Renal cortex interstitium (tissue), 11 donors: ENCODE measurements around the gene PLS1. TPM values are rescaled to one million over a fixed set of nuclear protein-coding genes. Genes with fewer than 3 reads are reported as not detected.
A peak's percentile ranks its signal among the peaks of the same experiment; 100 is the strongest.

Experiments
- DNase-seq, 11 donors: peaks; one replicate each; pipeline ENCODE4 v3.0.0-alpha.2; 2013; ENCODE audit warnings: low read depth in 9 of 11, low spot score in 4 of 11; ENCODE audit errors: extremely low read depth in 1 of 11
- polyA plus RNA-seq, 3 donors: library from polyadenylated mRNA; unstranded; fragments of 120-200 nt; gene quantifications; one replicate each; pipeline ENCODE4 v1.2.1, GENCODE V29; 2013; ENCODE audit not compliant: insufficient read length in 3 of 3

PLS1 gene
- polyA plus RNA-seq, 3 donors = 24.5 to 32.3 (median 28.2) TPM

DNA sequence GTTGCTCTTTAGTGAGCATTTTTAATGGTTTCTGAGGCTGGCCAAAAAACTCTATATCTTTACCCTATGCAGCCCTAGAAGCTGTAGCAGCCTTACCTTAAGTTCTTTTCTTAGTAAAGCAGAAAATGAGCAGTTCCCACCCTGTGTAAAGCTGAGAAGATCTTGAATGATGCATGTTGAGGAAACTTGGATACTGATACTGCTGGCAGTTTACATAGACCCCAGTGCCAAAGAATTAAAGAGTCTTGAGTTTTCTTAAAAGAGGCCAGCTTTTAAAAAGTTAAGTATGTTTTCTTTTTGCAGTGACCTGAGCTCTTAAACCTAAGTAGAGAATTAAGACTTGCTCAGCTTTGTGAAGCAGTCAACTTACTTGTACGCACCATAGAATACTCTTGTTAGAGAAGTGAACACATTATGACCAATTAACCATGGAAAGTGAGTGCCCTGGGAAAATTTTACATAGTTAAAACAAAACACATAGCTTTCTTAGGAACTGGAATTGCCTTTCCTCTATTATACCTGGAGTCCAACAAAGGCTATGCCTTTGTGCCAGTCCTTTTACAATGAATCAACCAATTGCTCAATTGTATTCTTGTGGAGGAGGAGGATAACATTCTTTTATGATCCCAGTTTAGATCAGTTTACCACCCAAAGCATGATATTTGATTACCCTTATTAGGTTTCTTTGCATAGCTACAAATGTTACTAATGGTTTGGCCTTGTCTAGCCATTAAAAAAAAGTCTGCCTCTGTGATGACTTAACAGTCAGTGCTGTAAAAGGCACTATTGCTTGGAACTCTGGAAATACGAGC is 28.4 kb downstream of the PLS1 start:
- DNase-seq = no peak

DNA sequence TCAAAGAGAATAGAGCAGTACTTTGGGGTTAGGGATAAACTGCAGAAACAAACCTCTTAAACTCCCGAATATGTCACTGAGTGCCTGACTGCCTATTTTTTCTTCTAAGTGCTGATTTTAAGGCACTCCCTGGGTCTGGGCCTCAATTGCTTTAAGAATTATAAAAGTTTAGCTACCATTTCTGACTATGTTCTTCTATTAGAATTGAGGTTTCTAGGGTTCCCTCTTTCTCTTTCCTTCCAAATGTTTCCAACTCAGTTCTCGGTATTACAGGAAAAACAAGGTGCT is 28.9 kb downstream of the PLS1 start:
- DNase-seq = no peak

DNA sequence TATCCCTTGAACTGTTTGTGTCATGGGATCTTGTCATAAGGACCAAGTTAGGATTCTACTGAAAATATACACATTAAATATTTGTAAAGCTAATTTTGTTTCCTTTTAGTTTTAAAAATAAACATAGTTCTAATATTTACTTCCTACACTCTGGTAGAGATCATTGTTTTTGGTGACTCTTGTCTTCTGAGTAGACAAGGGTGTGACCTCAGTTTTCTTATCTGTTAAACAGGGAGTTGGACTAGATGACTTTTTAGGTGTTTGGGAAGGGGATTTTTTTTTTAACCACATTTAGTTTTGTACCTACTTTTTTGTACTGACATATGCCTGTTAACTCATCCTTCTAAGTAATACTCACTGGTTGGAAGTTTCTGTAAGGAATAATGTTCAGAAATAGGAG is 30.8 kb downstream of the PLS1 start:
- DNase-seq = no peak

DNA sequence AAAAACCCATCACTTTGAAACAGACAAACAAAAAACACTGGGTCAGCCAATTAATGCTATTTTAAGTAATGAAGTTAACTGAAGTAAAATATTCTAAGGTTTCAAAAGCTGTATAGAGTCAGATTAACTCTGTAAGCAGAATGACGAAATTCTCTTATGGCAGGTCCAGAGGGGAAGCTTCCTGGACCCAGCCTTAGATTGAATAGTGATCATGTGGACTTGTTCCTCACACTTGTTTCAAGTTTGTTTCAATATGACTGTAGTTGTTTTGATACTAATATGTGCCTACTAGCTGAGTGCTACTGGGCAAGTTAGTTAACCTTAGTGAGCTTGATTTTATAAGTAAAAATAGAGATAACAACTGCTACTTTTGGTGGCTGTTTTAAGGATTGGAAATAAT is 32.6 kb downstream of the PLS1 start:
- no peak for DNase-seq

DNA sequence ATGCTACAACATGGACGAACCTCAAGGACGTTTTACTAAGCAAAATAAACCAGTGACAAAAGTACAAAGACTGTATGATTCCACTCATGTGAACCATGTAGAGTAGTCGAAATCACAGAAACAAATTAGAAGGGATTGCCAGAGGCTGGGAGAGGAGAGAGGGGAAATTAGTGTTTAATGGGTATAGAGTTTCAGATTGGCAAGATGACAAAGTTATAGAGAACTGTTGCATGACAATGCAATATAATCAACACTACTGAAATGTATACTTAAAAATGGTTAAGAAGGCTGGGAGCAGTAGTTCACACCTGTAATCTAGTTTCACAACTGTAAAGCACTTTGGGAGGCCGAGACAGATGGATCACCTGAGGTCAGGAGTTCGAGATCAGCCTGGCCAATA is 36.9 kb downstream of the PLS1 start:
- DNase-seq = no peak

DNA sequence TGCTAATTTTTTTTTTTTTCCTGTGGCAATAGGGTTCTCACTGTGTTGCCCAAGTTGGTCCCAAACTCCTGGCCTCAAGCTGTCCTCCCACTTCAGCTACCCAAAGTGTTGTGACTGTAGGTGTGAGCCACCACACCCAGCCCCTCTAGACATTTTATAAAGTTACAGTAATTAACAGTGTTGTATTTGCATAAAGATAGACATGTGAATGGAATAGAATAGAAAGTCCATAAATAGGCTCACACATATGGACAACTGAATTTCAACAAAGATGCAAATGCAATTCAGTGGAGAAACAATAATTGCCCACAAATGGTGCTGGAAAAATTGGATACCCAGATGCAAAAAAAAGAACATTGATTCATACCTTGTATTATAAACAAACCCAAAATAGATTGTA is 39.9 kb downstream of the PLS1 start:
- DNase-seq = no peak

DNA sequence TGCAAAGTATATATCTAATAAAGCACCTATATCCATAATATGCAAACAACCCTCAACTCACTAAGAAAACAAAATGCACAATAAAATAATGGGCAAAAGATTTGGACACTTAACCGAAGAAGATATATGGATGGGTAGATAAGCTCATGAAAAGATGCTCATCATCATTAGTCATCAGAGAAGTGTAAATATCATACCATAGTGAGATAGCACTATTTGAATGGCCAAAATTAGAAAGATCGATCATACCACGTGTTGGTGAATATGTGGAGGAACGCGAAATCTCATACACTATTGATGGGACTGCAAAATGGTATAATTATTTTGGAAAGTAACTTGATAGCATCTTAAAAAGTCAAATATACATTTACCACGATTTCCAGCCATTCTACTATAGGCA is 40.5 kb downstream of the PLS1 start:
- no peak for DNase-seq

DNA sequence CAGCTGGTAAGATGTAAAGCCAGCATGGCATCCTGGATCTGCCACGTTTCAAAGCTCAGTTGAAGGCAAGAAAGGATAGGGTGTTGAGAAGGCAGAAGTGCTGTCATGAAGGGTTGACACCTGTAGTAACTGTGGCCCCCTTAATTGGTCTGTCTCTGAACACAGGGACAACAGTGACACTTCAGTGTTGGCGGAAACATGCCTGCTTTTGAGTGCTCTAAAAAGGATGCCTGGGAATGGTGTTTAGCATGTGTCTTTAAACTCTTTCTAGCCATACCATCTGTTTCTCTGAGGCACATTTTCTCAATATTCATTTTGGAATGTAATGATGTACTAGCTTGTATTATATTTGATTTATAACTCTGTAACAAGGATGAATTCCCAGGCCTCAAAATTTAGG is 42.1 kb downstream of the PLS1 start:
- DNase-seq = no peak

DNA sequence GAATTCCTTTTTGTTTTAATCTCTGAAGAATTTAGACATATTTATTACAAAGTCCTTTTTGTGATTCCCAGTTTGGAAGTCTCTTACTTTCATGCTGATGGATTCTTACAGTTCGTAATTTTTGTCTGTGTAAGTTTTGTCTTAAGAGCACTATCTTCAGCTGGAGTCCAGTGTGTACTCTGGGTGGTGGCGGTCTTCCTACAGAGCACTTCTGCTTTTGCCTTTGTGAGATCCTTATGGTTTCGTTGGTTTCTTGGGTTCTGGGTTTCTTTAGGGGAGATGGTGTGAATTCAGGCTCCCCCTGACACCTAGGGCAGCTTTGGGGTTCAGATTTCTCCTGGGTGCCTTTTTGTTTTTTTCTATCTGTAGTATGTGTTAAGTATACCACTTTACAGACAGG is 45.3 kb downstream of the PLS1 start:
- DNase-seq = no peak

DNA sequence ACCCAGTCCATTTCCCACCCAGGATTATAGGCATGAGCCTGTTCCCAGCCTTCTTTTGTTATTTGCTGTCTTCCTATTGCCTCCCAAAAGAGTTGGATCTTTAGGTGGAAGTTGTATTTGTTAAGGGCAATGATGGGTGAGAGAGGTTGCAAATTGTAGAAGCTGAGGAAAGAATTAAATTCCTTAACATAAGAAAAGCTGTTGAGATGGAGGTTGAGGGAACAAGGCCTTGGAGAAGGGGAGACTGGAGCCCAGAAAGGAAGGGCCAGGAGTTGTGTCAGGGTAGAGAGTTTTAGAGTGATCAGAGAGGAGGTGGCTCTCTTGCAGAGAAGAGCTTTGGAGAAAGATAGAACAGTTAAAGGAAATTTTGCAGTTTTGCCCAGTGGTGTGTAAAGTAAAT is 46.8 kb downstream of the PLS1 start:
- DNase-seq = no peak

DNA sequence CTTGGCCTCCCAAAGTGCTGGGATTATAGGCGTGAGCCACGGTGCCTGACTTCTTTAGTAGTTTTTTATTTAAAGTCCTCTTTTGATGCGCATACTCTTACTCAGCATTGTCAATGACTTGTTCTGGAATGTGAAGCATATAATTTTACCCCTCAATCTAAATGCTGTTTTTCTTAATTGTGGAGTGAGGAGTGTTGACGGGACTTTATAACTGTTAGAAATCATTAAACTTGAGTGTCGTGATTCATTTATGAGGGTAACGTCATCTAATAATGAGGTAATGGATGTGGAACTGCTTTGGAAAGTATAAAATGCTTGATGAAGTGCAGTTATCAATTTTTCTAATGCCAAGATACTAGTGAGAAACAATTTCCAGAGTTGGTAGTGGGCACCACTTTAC is 48.3 kb downstream of the PLS1 start:
- no peak for DNase-seq

DNA sequence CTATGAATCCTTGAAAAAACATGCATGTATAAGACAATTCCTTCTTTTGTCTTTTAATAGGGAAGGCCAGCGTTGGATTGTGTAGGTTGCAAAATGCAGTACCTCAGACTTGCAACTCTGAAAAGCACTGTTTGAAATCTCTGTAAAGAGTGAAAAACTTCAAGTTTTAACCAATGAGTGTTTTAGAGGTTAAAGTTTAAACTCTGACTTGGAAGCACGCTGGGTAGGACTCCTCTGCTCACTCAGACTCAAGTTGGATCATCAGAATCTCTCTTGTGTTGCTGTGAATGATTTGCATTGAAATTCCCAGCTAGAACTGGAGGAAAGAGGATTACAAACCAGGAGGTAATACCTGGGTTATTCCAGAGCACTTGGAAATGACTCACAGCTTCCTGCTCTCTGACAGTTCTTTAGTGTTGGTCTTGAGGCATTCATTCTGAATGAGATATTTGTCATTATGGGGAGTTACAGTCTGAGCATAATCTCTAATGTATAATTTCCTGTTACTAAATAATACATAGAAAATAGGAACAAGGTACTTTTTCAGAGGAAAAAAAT is 49.1 kb downstream of the PLS1 start:
- peak in 1 of 11 donors; percentile 11 for DNase-seq

DNA sequence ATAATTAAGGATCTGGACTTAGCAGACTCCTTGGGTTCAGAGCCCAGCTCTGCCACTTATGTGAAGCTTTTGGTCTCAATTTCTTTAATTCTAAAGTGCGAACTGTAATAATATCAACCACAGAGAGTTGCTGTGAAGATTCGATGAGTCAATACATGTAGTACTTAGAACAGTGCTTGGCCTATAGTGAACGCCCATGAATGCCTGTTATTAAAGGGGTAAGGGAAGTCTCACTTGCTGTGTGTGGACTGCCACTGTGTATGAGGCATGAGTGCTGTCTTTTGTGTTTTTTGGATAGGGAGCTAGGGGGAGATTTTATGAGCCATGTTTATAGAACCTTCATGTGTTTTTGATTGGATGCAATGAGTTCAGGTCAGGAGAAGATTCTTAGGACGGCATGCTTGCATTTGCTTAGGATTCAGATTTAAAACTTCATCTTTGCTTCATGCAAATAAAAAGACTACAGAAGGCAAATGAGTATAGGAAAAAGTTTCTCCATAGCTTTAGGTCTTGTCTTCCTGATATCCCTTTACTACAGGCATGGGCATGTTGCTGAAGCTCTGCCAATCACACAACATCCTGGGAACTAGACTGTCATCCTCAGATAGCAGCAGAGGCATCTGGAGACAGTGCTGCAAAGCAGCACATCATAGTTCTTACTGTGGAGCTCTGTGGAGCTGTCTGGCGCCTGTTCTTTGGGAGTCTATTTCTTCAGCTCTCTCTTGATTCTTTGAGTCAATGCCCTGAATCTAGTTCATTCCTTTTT is 50.0 kb downstream of the PLS1 start:
- no peak for DNase-seq

DNA sequence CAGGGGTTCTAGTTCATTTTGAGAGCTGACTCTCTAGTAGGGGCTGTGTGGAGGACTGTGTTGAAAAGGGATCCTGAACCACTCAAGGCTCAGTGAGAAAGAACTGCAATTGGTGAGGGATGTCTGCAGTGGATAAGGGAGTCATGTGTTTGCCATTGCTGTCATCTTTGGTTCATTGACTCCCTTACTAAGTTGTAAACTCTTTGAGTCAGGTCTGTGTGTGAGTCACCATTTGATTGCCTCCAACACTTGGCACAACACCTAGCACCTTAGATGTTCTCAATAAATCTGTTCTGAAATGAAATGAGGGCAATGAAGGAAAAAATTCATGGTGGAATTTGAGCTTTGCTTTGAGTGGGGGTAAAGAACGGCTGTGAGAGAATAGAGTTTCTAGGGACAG is 51.7 kb downstream of the PLS1 start:
- no peak for DNase-seq

DNA sequence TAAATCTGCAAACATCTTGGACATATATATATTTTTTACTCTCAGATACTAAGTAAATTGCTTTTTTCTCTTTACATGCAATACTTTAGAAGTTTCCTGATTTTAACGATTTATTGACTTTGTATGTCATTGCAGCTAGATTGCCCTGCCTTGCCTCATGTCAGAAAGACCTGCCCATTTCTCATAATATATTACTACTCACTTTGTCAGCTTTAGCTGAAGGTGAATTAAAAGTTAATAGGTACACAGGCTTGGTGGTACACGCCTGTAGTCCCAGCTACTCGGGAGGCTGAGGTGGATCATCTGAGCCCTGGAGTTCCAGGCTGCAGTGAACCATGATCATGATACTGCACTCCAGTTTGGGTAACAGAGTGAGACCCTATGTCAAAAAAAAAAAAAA is 52.8 kb downstream of the PLS1 start:
- DNase-seq = no peak

DNA sequence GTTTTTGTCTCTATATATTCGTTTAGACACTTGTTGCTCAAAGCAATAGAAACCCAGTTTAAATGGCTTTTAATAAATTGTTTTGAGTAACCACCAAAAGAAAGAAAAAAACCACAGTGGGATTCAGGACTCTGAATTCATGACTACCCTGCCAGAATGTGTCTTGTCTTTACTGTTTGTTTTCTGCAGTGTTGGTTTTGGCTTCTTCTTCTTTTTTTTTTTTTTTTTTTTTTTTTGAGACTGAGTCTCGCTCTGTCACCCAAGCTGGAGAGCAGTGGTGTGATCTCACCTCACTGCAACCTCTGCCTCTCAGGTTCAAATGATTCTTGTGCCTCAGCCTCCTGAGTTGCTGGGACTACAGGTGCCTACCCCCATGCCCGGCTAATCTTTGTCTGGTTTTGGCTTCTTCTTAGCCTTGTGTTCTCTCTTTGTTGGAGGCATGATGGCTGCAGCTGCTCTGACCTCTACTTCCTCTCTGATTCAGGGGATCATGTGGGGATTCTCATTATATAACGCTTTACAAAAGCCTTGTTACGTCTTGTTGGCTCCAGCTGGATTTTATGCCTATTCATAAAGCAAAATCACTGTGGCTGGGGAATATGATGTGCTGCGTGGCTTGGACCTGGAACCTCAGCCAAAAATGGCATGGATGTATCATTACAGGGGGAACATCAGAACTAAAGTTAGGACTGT is 54.0 kb downstream of the PLS1 start:
- DNase-seq = no peak

DNA sequence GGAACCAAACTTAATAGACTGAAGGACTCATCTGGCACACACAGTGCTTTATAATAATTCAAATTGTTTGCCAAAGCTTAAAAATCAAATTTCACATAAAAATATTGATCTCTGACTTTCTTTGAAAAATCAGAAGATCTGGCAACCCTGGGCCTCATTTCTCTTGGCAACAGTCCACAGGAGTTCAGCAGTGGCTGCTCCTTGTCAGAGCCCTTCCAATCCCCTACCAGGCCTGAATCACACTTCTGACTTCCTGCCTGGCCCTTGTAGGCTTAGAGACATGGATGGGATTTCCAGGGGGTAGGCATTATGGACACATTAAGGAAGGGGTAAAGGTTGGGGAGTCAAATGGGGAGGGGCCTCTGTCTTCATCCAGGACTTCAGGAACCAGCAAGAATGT is 55.5 kb downstream of the PLS1 start:
- DNase-seq = no peak

DNA sequence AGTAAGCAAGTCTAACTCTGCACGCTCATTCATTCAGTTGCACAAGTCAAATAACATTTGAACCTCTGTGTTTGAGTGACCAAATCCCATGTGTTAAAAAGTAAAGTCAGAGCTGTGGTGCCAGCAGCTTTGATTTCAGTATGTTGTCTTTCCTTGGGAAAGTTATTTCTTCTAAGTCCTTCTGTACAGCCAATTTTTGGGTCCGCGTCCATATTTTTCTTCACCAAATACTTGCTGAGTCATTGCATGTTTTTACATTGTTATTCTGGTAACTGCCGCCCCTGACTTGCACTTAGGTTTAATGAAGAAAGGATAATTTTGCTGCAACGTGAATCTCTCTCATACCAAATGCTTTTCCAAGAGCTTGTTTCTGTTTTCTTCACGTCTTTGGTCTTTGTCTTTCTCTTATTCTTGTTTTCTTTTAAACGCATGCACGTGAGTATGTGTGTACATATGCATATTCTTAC is 56.7 kb downstream of the PLS1 start:
- DNase-seq = no peak

DNA sequence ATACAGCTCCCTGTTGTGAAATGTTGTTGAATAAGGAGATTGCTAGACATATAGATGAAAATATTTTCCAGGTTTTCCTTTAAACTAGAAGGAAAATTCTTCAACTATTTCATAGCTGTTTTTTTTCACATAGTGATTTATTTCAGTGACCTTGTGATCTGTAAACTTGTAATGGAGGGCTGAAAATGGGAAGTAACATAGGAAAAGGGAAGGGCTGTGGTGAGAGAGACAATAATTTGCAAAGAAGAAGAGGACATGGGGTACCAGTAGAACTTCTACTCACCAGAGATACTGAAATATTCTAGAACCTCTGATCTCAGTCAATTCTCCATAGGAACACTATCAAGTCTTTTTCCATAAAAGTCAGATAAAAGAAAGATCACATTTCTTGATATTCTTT is 60.4 kb downstream of the PLS1 start:
- DNase-seq = no peak

DNA sequence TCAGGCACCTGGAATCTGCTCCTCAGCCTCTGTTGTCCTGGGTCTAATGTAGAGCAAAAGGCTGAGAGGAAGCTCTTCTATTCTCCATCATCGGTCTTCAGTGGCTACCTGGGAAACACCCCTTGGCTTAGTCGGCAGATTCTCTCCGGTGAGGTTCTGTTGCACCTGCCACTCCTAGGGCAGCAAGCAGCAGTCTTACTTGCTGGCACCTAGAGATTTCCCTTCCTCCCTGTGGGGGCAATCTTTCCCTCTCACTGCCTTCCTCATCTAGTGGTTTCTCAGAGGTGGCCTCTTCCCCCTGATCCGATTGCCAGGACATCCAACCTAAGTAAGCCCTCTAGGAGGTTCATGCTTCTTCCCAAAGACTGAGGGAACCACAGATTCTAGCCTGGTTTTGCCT is 60.8 kb downstream of the PLS1 start:
- DNase-seq = no peak
